HEK293T (cell line): ENCODE measurements around the gene C16orf86.

Source experiments
- BHLHE40 ChIP-seq: fragments of 450-650 bp; IDR thresholded peaks from 2 replicates; pipeline ENCODE4 v1.6.1; 2016; ENCODE audit warnings: mild to moderate bottlenecking, moderate library complexity, borderline replicate concordance
- FOXA1 ChIP-seq: fragments of 450-650 bp; IDR thresholded peaks from 2 replicates; pipeline ENCODE4 v1.6.1; 2016; ENCODE audit warnings: mild to moderate bottlenecking
- HDGF ChIP-seq: fragments of 450-650 bp; IDR thresholded peaks from 2 replicates; pipeline ENCODE4 v1.6.1; 2017; ENCODE audit warnings: antibody characterized with exemption, borderline replicate concordance
- SP1 ChIP-seq: fragments of 450-650 bp; IDR thresholded peaks from 2 replicates; pipeline ENCODE4 v1.6.1; 2017
- ZNF384 ChIP-seq: fragments of 450-650 bp; IDR thresholded peaks from 2 replicates; pipeline ENCODE4 v1.6.1; 2016

DNA sequence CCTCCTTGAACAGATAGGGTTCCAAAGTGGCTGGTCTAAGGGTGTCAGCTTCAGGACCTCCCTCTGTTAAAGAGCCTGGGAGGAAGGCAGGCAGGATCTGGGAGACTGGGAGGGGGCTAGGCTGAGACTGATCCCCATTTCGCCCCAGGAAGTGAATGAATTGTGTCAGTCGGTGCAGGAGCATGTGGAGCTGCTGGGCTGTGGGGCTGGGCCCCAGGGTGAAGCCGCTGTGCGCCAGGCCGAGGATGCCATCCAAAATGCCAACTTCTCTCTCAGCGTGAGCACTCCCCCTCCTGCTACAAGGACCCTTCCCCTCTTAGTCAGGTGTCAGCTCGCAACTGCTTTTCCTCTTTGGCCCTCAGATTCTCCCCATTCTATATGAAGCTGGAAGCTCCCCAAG is 15.6 kb upstream of the C16orf86 start:
- TF ChIP-seq BHLHE40, result no peak
- TF ChIP-seq SP1, result no peak
- no peak for TF ChIP-seq HDGF
- TF ChIP-seq ZNF384, result no peak
- no peak for TF ChIP-seq FOXA1
